Measurements from ENCODE around the gene RTL10.

DNA sequence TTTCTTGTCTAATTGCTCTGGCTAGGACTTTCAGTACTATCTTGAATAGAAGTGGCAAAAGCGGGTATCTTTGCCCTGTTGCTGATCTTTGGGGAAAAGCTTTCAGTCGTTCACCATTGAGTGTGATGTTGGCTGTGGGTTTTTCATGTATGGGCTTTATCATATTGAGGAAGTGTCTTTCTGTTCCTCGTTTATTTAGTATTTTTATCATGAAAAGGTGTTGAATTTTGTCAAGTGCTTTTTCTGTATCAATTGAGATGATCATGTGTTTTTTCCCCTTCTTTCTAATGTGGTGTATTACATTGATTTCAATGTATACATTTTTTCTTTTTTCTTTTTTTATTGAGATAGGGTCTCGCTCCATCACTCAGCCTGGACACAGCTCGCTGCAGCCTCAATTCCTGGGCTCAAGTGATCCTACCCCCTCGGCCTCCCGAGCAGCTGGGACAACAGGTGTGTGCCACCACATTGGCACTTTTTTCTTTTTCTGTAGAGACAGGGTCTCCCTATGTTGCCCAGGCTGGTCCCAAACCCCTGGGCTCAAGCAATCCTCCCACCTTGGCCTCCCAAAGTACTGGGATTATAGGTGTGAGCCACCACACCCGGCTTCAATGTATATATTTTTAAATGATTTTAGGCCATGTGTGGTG, 5.3 kb upstream of the RTL10 start:
- TF ChIP-seq RFX1 (IDR thresholded peaks at IDR 0.05) (no peak), RAD21 (CRISPR knock-in tag; IDR thresholded peaks at IDR 0.05) (no peak), FLYWCH1 (CRISPR knock-in tag; IDR thresholded peaks at IDR 0.05) (no peak)

Measured in HepG2 (cell line).